Esophagus squamous epithelium (tissue), 4 donors: ENCODE measurements around the gene TPD52L2.

Experiments
- CTCF ChIP-seq, 6 experiments: fragments of 450-650 bp in 4 of 6; fragments of 200-600 bp in 2 of 6; sonication (generic) in 2 of 6; IDR thresholded peaks; one replicate each; pipeline ENCODE4 v1.5.1; 2016 to 2019; ENCODE audit warnings: antibody characterized with exemption in 6 of 6, mild to moderate bottlenecking in 4 of 6, moderate library complexity in 4 of 6
- POLR2A ChIP-seq, 4 donors: fragments of 450-650 bp; IDR thresholded peaks; one replicate each; pipeline ENCODE4 v1.6.1; 2017; ENCODE audit warnings: antibody characterized with exemption in 4 of 4, mild to moderate bottlenecking in 4 of 4, moderate library complexity in 3 of 4

GRCh38 chr20:63848003-63848911 lies 16.8 kb upstream of the TPD52L2 start:
- no peak for TF ChIP-seq CTCF (IDR thresholded peaks at IDR 0.05)
- TF ChIP-seq POLR2A (IDR thresholded peaks at IDR 0.05): no peak
